ENCODE results near the gene ZNF805.
"Not testable (repeated sequence)": the region's sequence is repeated elsewhere in the genome, so short reads cannot be mapped to it uniquely, and the experiment has no call there.

Gene ZNF805

GRCh38 chr19:57240311-57241090 lies at the start of gene ZNF805:
TSS of gene ZNF805 (plus strand) at chr19:57240632. CDS start at chr19:57240892, 260 bp downstream.
- DNase-seq: peak; percentile 98

GRCh38 chr19:57191141-57192076 lies 49.0 kb upstream of the ZNF805 start, which contains the start of gene ZNF264:
TSS of gene ZNF264 (plus strand) at chr19:57191500. CDS start at chr19:57191914, 414 bp downstream.
- peak; percentile 89 for DNase-seq

GRCh38 chr19:57192077-57192420 lies 48.4 kb upstream of the ZNF805 start:
- no peak for DNase-seq

- DNase-seq: no peak
Observed at GRCh38 chr19:57192993-57193392, 47.4 kb upstream of the ZNF805 start.

GRCh38 chr19:57197874-57198273 lies 42.6 kb upstream of the ZNF805 start:
- not testable (repeated sequence) for DNase-seq

GRCh38 chr19:57202160-57202559 lies 38.3 kb upstream of the ZNF805 start:
- DNase-seq: no peak

GRCh38 chr19:57210381-57210780 lies 30.1 kb upstream of the ZNF805 start:
- no peak for DNase-seq

- DNase-seq: no peak
Observed at GRCh38 chr19:57212109-57212508, 28.3 kb upstream of the ZNF805 start.

GRCh38 chr19:57227502-57227901 lies 12.9 kb upstream of the ZNF805 start:
- no peak for DNase-seq

GRCh38 chr19:57231686-57232085 lies 8.7 kb upstream of the ZNF805 start:
- no peak for DNase-seq

- DNase-seq: no peak
Observed at GRCh38 chr19:57233207-57233606, 7.2 kb upstream of the ZNF805 start.

GRCh38 chr19:57239982-57240310 lies 486 bp upstream of the ZNF805 start:
- DNase-seq: no peak

GRCh38 chr19:57241176-57241575 lies 744 bp downstream of the ZNF805 start:
- no peak for DNase-seq

GRCh38 chr19:57242821-57243220 lies 2.4 kb downstream of the ZNF805 start:
- DNase-seq: no peak

GRCh38 chr19:57244513-57244912 lies 4.1 kb downstream of the ZNF805 start:
- no peak for DNase-seq

GRCh38 chr19:57245066-57245465 lies 4.6 kb downstream of the ZNF805 start:
- no peak for DNase-seq

GRCh38 chr19:57245959-57246358 lies 5.5 kb downstream of the ZNF805 start:
- DNase-seq: no peak

- DNase-seq: no peak
Observed at GRCh38 chr19:57248646-57249045, 8.2 kb downstream of the ZNF805 start.

GRCh38 chr19:57249329-57249728 lies 8.9 kb downstream of the ZNF805 start:
- no peak for DNase-seq

- not testable (repeated sequence) for DNase-seq
Observed at GRCh38 chr19:57253767-57254166, 13.3 kb downstream of the ZNF805 start.

GRCh38 chr19:57262044-57262443 lies 21.6 kb downstream of the ZNF805 start:
- no peak for DNase-seq

- no peak for DNase-seq
Observed at GRCh38 chr19:57263244-57263741, 22.9 kb downstream of the ZNF805 start.

- no peak for DNase-seq
Observed at GRCh38 chr19:57267291-57267690, 26.9 kb downstream of the ZNF805 start.
